Large intestine (tissue), 3 donors: Measurements from ENCODE around the gene SEPTIN5. TPM values are rescaled to one million over a fixed set of nuclear protein-coding genes. Genes with fewer than 3 reads are reported as not detected.

Experiments
- DNase-seq, 2 donors: peaks; one replicate each; pipeline versions ENCODE4 v3.0.0 to v3.0.0-alpha.2; 2013
- H3K27ac ChIP-seq: one replicate; pipeline ENCODE4 v1.5.1; 2013; ENCODE audit warnings: low read length
- H3K27me3 ChIP-seq: 2 replicates; pipeline ENCODE4 v1.6.1; 2013; ENCODE audit warnings: low read length; ENCODE audit not compliant: control insufficient read depth, insufficient read depth
- H3K36me3 ChIP-seq: 2 replicates; pipeline ENCODE4 v1.6.1; 2013; ENCODE audit warnings: low read length; ENCODE audit not compliant: control insufficient read depth, insufficient read depth
- H3K4me1 ChIP-seq: one replicate; pipeline ENCODE4 v1.6.1; 2013; ENCODE audit warnings: low read length; ENCODE audit not compliant: control insufficient read depth, insufficient read depth
- H3K4me3 ChIP-seq: one replicate; pipeline ENCODE4 v1.5.1; 2013; ENCODE audit warnings: low read length
- H3K9me3 ChIP-seq: one replicate; pipeline ENCODE4 v1.6.1; 2013; ENCODE audit warnings: mild to moderate bottlenecking, low read depth, low read length, moderate library complexity; ENCODE audit not compliant: control insufficient read depth
- WGBS: methylation state at CpG from one replicate; pipeline ENCODE4 v1.1.5; 2013; ENCODE audit warnings: low lambda C conversion rate; ENCODE audit not compliant: insufficient coverage; 5-methylcytosine and 5-hydroxymethylcytosine counted together
- polyA plus RNA-seq: library from polyadenylated mRNA; unstranded; fragments of 120-200 nt; gene quantifications from one replicate; pipeline ENCODE4 v1.2.1, GENCODE V29; 2013

Gene SEPTIN5
- polyA plus RNA-seq, 1 donor = 24.9 TPM

DNA sequence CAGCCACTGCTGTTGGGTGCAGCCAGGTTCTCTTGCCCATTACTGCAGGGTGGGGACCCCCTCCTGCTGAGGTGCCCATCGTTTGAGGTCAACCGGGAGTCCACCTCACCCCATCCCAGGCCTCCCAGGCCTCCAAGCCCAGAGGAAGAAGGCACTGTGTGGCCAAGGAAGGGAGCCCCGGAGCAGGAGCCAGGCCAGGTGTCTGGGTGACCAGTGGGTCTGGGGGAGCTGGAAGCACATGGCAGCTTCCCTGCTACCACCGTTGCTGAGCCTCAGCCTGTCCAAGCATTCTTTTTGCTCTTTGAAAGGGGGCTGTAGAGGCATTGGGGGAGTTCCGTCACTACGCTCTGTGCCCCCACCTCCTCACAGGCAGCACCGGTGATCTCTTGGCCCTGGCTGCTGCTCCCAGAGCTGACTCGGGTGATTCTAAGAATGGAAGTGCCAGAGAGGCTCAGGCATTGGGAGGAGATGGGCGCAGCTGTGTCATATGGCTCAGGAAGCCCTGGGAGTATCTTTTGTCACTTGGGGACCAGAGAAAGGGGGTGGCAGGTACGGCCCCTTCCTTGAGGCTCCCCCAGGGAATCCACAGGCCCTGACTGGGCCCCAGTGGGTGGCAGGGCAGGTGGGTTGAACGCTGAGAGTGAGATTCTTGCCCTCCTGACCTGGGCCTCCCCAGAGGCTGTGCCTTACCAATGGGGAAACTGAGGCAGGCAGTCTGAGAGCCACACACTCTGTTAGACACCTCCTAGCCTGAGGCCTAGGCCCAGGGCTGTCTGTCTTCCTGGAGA lies 1.9 kb downstream of the SEPTIN5 start:
- Histone ChIP-seq H3K36me3 (no peaks in the 10 kb centered on the region), H3K9me3 (no peaks in the 10 kb centered on the region), H3K27ac (no peak overlapping the region), H3K4me3 (no peak overlapping the region), H3K27me3 (peaks cover 55% of the 10 kb centered on the region), H3K4me1 (peaks cover 9% of the 10 kb centered on the region)
- DNase-seq = no peak
- no CpG with 5 or more reads among the region's 11 CpGs for WGBS

DNA sequence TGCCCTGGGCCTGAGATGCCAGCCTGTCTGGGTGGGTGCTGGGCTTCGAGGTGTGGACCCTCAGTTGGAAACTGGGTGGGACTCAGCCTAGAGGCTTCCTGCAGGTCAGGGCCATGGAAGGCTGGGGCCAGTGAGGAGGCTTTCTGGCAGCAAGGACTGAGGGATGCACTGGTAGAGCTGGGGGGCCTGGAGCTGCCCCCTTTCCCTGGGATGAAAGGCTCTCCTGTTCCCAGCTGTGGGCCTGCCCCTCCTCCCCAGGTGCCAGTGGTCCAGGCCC lies 2.5 kb downstream of the SEPTIN5 start:
- H3K36me3 ChIP-seq = peaks cover 3% of the 10 kb centered on the region
- H3K9me3 ChIP-seq = no peaks in the 10 kb centered on the region
- no CpG with 5 or more reads among the region's 1 CpG for WGBS
- no peak overlapping the region for H3K27ac ChIP-seq
- no peak overlapping the region for H3K4me3 ChIP-seq
- H3K4me1 ChIP-seq = peaks cover 9% of the 10 kb centered on the region
- peaks cover 60% of the 10 kb centered on the region for H3K27me3 ChIP-seq
- DNase-seq = no peak

- no CpG with 5 or more reads among the region's 9 CpGs for WGBS
- DNase-seq = no peak
- Histone ChIP-seq H3K27me3 (peaks cover 64% of the 10 kb centered on the region), H3K4me1 (peaks cover 11% of the 10 kb centered on the region), H3K4me3 (no peak overlapping the region), H3K27ac (no peak overlapping the region), H3K36me3 (peaks cover 3% of the 10 kb centered on the region), H3K9me3 (no peaks in the 10 kb centered on the region)
These were observed 2.9 kb downstream of the SEPTIN5 start for GRCh38 chr22:19717181-19717580.

DNA sequence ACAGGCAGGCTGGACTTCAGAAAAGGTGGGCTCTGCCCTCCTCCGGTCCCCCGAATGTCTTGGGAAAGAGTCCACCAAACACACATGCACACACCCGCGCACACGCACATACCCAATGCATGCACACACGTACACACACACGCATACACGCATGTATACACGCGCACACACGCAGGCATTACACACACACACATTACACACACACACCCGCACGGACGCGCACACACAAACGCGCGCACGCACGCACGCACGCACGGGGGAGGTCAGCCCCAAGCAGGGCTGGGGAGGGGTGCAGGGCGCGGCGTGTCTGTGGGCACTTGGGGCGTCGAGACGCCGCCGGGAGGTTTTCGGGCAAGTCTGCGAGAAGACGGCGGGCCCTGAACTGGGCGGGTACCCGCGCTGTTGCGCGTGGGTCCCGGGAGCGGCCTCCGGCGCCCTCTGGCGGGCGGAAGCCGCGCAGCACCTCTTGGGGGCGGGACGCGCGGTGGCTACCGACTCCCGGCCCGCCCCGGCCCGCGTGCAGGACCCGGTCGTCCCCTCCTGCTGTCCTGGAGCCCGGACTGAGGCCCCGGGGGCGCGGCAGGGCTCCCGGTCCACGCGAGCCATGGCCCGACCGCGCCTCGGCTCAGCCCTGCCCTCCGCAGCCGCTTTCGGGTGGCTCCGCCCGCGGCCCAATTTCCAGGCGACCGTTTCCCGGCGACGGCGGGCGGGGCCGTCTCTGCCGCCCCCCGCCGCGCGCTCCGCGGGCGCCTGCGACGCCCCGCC lies 3.6 kb downstream of the SEPTIN5 start:
- H3K4me3 ChIP-seq = peak overlapping the region; percentile 24
- peaks cover 16% of the 10 kb centered on the region for H3K4me1 ChIP-seq
- H3K27ac ChIP-seq = no peak overlapping the region
- peaks cover 2% of the 10 kb centered on the region for H3K9me3 ChIP-seq
- H3K36me3 ChIP-seq = peaks cover 3% of the 10 kb centered on the region
- peak; percentile 58 to 65 for DNase-seq
- no CpG with 5 or more reads among the region's 96 CpGs for WGBS
- H3K27me3 ChIP-seq = peaks cover 71% of the 10 kb centered on the region

GRCh38 chr22:19718456-19719049 lies 4.2 kb downstream of the SEPTIN5 start:
- peaks cover 3% of the 10 kb centered on the region for H3K36me3 ChIP-seq
- H3K4me3 ChIP-seq = peak overlapping the region; percentile 18
- no peak overlapping the region for H3K27ac ChIP-seq
- peaks cover 4% of the 10 kb centered on the region for H3K9me3 ChIP-seq
- DNase-seq = no peak
- no CpG with 5 or more reads among the region's 70 CpGs for WGBS
- H3K27me3 ChIP-seq = peaks cover 71% of the 10 kb centered on the region
- H3K4me1 ChIP-seq = peaks cover 19% of the 10 kb centered on the region

DNA sequence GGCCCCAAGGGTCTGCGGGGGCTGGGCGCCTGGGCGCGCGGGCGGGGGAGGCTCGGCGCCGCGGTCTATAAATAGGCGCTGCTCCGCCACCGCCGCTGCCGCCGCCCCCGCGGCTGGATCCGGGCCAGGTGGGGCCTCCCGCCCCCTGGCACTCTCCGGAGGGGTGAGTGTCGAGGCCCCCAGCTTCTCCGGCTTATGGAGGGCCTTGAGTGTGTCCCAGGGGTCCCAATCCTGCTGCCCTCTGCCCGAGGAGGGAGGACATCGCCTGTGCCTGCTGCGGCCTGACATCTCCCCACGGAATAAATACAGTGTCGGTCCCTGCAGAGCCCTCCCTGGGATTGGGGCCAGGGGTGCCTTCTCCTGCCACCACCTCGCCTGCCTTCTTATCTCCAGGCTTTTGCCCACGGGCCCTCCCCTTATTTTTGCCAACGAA lies 4.8 kb downstream of the SEPTIN5 start:
- no peak for DNase-seq
- H3K36me3 ChIP-seq = peaks cover 3% of the 10 kb centered on the region
- WGBS = no CpG with 5 or more reads among the region's 31 CpGs
- no peak overlapping the region for H3K27ac ChIP-seq
- H3K4me1 ChIP-seq = peaks cover 17% of the 10 kb centered on the region
- no peak overlapping the region for H3K4me3 ChIP-seq
- H3K27me3 ChIP-seq = peaks cover 67% of the 10 kb centered on the region
- H3K9me3 ChIP-seq = peaks cover 4% of the 10 kb centered on the region

DNA sequence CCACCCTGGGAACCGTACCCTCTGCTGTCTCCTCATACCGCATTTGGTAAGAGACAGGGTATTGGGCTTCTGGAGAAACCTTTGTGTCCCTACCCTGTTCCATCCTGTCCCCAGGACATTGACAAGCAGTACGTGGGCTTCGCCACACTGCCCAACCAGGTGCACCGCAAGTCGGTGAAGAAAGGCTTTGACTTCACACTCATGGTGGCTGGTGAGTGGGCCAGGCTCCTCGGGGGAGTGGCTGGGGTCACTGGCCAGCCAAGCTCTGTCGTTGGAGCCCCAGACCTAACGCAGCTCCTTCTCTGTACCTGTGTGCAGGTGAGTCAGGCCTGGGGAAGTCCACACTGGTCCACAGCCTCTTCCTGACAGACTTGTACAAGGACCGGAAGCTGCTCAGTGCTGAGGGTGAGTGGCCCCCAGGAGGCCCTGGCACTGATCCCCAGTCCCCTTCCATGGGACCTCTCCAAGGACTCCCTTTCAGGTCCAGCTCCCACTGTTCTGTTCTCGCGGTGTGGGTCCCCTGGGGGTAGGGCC lies 5.3 kb downstream of the SEPTIN5 start:
- peaks cover 3% of the 10 kb centered on the region for H3K36me3 ChIP-seq
- DNase-seq = no peak
- peaks cover 4% of the 10 kb centered on the region for H3K9me3 ChIP-seq
- no peak overlapping the region for H3K4me3 ChIP-seq
- peaks cover 17% of the 10 kb centered on the region for H3K4me1 ChIP-seq
- no peak overlapping the region for H3K27ac ChIP-seq
- WGBS = no CpG with 5 or more reads among the region's 12 CpGs
- peaks cover 71% of the 10 kb centered on the region for H3K27me3 ChIP-seq

- Histone ChIP-seq H3K27ac (no peak overlapping the region), H3K4me1 (peaks cover 17% of the 10 kb centered on the region), H3K4me3 (no peak overlapping the region), H3K36me3 (peaks cover 3% of the 10 kb centered on the region), H3K27me3 (peaks cover 71% of the 10 kb centered on the region), H3K9me3 (peaks cover 4% of the 10 kb centered on the region)
- DNase-seq = no peak
- no CpG with 5 or more reads among the region's 26 CpGs for WGBS
These were observed 6.0 kb downstream of the SEPTIN5 start for GRCh38 chr22:19720150-19720827.

GRCh38 chr22:19720999-19721329 lies 6.7 kb downstream of the SEPTIN5 start:
- H3K27me3 ChIP-seq = peaks cover 74% of the 10 kb centered on the region
- H3K9me3 ChIP-seq = peaks cover 4% of the 10 kb centered on the region
- no peak for DNase-seq
- peaks cover 17% of the 10 kb centered on the region for H3K4me1 ChIP-seq
- no CpG with 5 or more reads among the region's 2 CpGs for WGBS
- peaks cover 3% of the 10 kb centered on the region for H3K36me3 ChIP-seq
- no peak overlapping the region for H3K4me3 ChIP-seq
- H3K27ac ChIP-seq = no peak overlapping the region
